ENCODE data around the gene VTI1B. TPM values are rescaled to one million over a fixed set of nuclear protein-coding genes. Genes with fewer than 3 reads are reported as not detected.

Gene VTI1B
- total RNA-seq, 1 experiment from 2014 or later: 57.5 TPM

- Mint-ChIP-seq H3K27ac (ENCODE audit: low read depth, unreplicated experiment) (peak overlapping the region; percentile 88), H3K4me3 (ENCODE audit: unreplicated experiment) (peak overlapping the region; percentile 86), H3K9me3 (ENCODE audit: unreplicated experiment) (no peaks in the 10 kb centered on the region), H3K36me3 (ENCODE audit: insufficient read depth, unreplicated experiment) (peaks cover 16% of the 10 kb centered on the region), H3K27me3 (ENCODE audit: insufficient read depth, unreplicated experiment) (no peaks in the 10 kb centered on the region), H3K4me1 (ENCODE audit: insufficient read depth, unreplicated experiment) (peaks cover 27% of the 10 kb centered on the region)
- no peak for TF ChIP-seq CTCF (IDR thresholded peaks at IDR 0.05; ENCODE audit: unreplicated experiment)
- intact Hi-C loops (cut with micrococcal nuclease): no loop called here
- BruUV-seq (replicated peaks): TSS peak; percentile 42
- ChIA-PET POLR2A (interaction anchor here (0.7 to 6.1 kb wide), 15 partner anchors 10 to 73 kb away, joined by 3 to 85 read pairs (median 5); partner anchors contain the start of genes ARG2, PIGH and RDH11), CTCF (interaction anchor here (0.6 to 9.3 kb wide), 10 partner anchors 8 to 828 kb away, joined by 3 to 53 read pairs (median 3); partner anchors contain the start of gene ARG2)
- no peak for DNase-seq (ENCODE audit: unreplicated experiment)
These were observed 981 bp downstream of the VTI1B start for GRCh38 chr14:67673451-67673850.

GRCh38 chr14:67668559-67668958 is 5.9 kb downstream of the VTI1B start:
- intact Hi-C loops (cut with micrococcal nuclease): no loop called here
- BruUV-seq (replicated peaks): no TSS peak
- Mint-ChIP-seq H3K36me3 (ENCODE audit: insufficient read depth, unreplicated experiment) (peaks cover 6% of the 10 kb centered on the region), H3K9me3 (ENCODE audit: unreplicated experiment) (no peaks in the 10 kb centered on the region), H3K27me3 (ENCODE audit: insufficient read depth, unreplicated experiment) (no peaks in the 10 kb centered on the region), H3K4me1 (ENCODE audit: insufficient read depth, unreplicated experiment) (peaks cover 28% of the 10 kb centered on the region), H3K4me3 (ENCODE audit: unreplicated experiment) (no peak overlapping the region), H3K27ac (ENCODE audit: low read depth, unreplicated experiment) (no peak overlapping the region)
- ChIA-PET POLR2A (interaction anchor here (0.8 to 4.8 kb wide), 5 partner anchors 9 to 69 kb away, joined by 3 to 37 read pairs (median 3); partner anchors contain the start of genes ARG2, PIGH and RDH11), CTCF (interaction anchor here (0.5 to 5.7 kb wide), 16 partner anchors 36 to 541 kb away, joined by 3 to 68 read pairs (median 4); partner anchors contain the start of genes ARG2, ATP6V1D and EIF2S1)
- no peak for DNase-seq (ENCODE audit: unreplicated experiment)
- no peak for TF ChIP-seq CTCF (IDR thresholded peaks at IDR 0.05; ENCODE audit: unreplicated experiment)

- H3K4me1 Mint-ChIP-seq (ENCODE audit: insufficient read depth, unreplicated experiment): peaks cover 17% of the 10 kb centered on the region
- peak overlapping the region; percentile 27 for H3K27ac Mint-ChIP-seq (ENCODE audit: low read depth, unreplicated experiment)
- intact Hi-C loops (cut with micrococcal nuclease): loop anchor here (1.0 to 2.0 kb wide), 5 partner anchors 37 to 240 kb away; no protein-coding TSS in a partner anchor
- peaks cover 6% of the 10 kb centered on the region for H3K36me3 Mint-ChIP-seq (ENCODE audit: insufficient read depth, unreplicated experiment)
- ChIA-PET POLR2A (interaction anchor here (0.6 to 4.8 kb wide), 10 partner anchors 8 to 83 kb away, joined by 3 to 37 read pairs (median 4); partner anchors contain the start of genes ARG2 and RDH11), CTCF (interaction anchor here (0.6 to 5.7 kb wide), 30 partner anchors 10 to 247 kb away, joined by 3 to 68 read pairs (median 4); partner anchors contain the start of genes ARG2 and PIGH)
- no peaks in the 10 kb centered on the region for H3K9me3 Mint-ChIP-seq (ENCODE audit: unreplicated experiment)
- H3K27me3 Mint-ChIP-seq (ENCODE audit: insufficient read depth, unreplicated experiment): no peaks in the 10 kb centered on the region
- TF ChIP-seq CTCF (IDR thresholded peaks at IDR 0.05; ENCODE audit: unreplicated experiment): peak; percentile 73
- H3K4me3 Mint-ChIP-seq (ENCODE audit: unreplicated experiment): no peak overlapping the region
- DNase-seq (ENCODE audit: unreplicated experiment): peak; percentile 72
- no TSS peak for BruUV-seq (replicated peaks)
These were observed 7.5 kb downstream of the VTI1B start for GRCh38 chr14:67666750-67667449.

GRCh38 chr14:67665868-67666267 is 8.6 kb downstream of the VTI1B start:
- Mint-ChIP-seq H3K27ac (ENCODE audit: low read depth, unreplicated experiment) (no peak overlapping the region), H3K4me3 (ENCODE audit: unreplicated experiment) (no peak overlapping the region), H3K4me1 (ENCODE audit: insufficient read depth, unreplicated experiment) (peaks cover 17% of the 10 kb centered on the region)

More at GRCh38 chr14:67665868-67666267, 8.6 kb downstream of the VTI1B start:
- H3K9me3 Mint-ChIP-seq (ENCODE audit: unreplicated experiment): no peaks in the 10 kb centered on the region
- intact Hi-C loops (cut with micrococcal nuclease): loop anchor here (2.0 kb wide), 1 partner anchor 139 kb away; no protein-coding TSS in a partner anchor
- H3K27me3 Mint-ChIP-seq (ENCODE audit: insufficient read depth, unreplicated experiment): no peaks in the 10 kb centered on the region
- no TSS peak for BruUV-seq (replicated peaks)
- TF ChIP-seq CTCF (IDR thresholded peaks at IDR 0.05; ENCODE audit: unreplicated experiment): no peak
- peaks cover 7% of the 10 kb centered on the region for H3K36me3 Mint-ChIP-seq (ENCODE audit: insufficient read depth, unreplicated experiment)
- DNase-seq (ENCODE audit: unreplicated experiment): no peak
- ChIA-PET CTCF (interaction anchor here (1.0 to 5.7 kb wide), 16 partner anchors 8 to 139 kb away, joined by 3 to 68 read pairs (median 4); partner anchors contain the start of genes ARG2 and VTI1B), POLR2A (interaction anchor here (0.8 to 4.8 kb wide), 3 partner anchors 10 to 46 kb away, joined by 3 to 37 read pairs (median 4); partner anchors contain the start of gene ARG2)
